Measurements from ENCODE around the gene ANP32D.
"Not testable (repeated sequence)": the region's sequence is repeated elsewhere in the genome, so short reads cannot be mapped to it uniquely, and the experiment has no call there.

Gene ANP32D

GRCh38 chr12:48472259-48472658 is at the start of gene ANP32D:
Gene ANP32D (plus strand): TSS chr12:48472559. CDS start chr12:48472665, 106 bp downstream.
- no peak for DNase-seq

GRCh38 chr12:48423171-48423570 is 49.2 kb upstream of the ANP32D start:
- DNase-seq = no peak

- no peak for DNase-seq
Measured at GRCh38 chr12:48424644-48425043, 47.7 kb upstream of the ANP32D start.

- not testable (repeated sequence) for DNase-seq
Measured at GRCh38 chr12:48434016-48434415, 38.3 kb upstream of the ANP32D start.

GRCh38 chr12:48441069-48441468 is 31.3 kb upstream of the ANP32D start:
- no peak for DNase-seq

- DNase-seq = no peak
Measured at GRCh38 chr12:48442179-48442847, 30.0 kb upstream of the ANP32D start.

GRCh38 chr12:48445538-48445937 is 26.8 kb upstream of the ANP32D start:
- no peak for DNase-seq

- DNase-seq = no peak
Measured at GRCh38 chr12:48446161-48446776, 26.1 kb upstream of the ANP32D start.

GRCh38 chr12:48447755-48448154 is 24.6 kb upstream of the ANP32D start:
- no peak for DNase-seq

- no peak for DNase-seq
Measured at GRCh38 chr12:48451372-48451771, 21.0 kb upstream of the ANP32D start.

- DNase-seq = not testable (repeated sequence)
Measured at GRCh38 chr12:48452961-48453360, 19.4 kb upstream of the ANP32D start.

GRCh38 chr12:48454667-48455066 is 17.7 kb upstream of the ANP32D start:
- no peak for DNase-seq

GRCh38 chr12:48455116-48455515 is 17.2 kb upstream of the ANP32D start:
- DNase-seq = no peak

- DNase-seq = no peak
Measured at GRCh38 chr12:48459259-48459658, 13.1 kb upstream of the ANP32D start.

- not testable (repeated sequence) for DNase-seq
Measured at GRCh38 chr12:48469027-48469426, 3.3 kb upstream of the ANP32D start.

- DNase-seq = no peak
Measured at GRCh38 chr12:48473061-48473460, 702 bp downstream of the ANP32D start.

GRCh38 chr12:48474497-48474896 is 2.1 kb downstream of the ANP32D start:
- DNase-seq = not testable (repeated sequence)

- no peak for DNase-seq
Measured at GRCh38 chr12:48482198-48482597, 9.8 kb downstream of the ANP32D start, which contains the start of gene C12orf54. Gene C12orf54 (plus strand): TSS chr12:48482498. CDS start chr12:48483297, 799 bp downstream.

- DNase-seq = no peak
Measured at GRCh38 chr12:48482930-48483329, 10.6 kb downstream of the ANP32D start.

GRCh38 chr12:48486261-48486660 is 13.9 kb downstream of the ANP32D start:
- DNase-seq = no peak

GRCh38 chr12:48486679-48487078 is 14.3 kb downstream of the ANP32D start:
- DNase-seq = no peak

GRCh38 chr12:48489012-48489411 is 16.7 kb downstream of the ANP32D start:
- no peak for DNase-seq

GRCh38 chr12:48489456-48489855 is 17.1 kb downstream of the ANP32D start:
- DNase-seq = not testable (repeated sequence)

- DNase-seq = not testable (repeated sequence)
Measured at GRCh38 chr12:48500281-48500680, 27.9 kb downstream of the ANP32D start.

GRCh38 chr12:48506836-48507235 is 34.5 kb downstream of the ANP32D start:
- DNase-seq = not testable (repeated sequence)
